MM.1S (cell line): ENCODE measurements around the gene MLLT10.

Source experiments
- DNase-seq: peaks from one replicate; pipeline ENCODE4 v3.0.0-alpha.2; 2015
- H2AFZ ChIP-seq: fragments of 300-600 bp; sonication (generic); 2 replicates; pipeline ENCODE4 v1.6.0; 2016; ENCODE audit warnings: antibody characterized with exemption, low read length
- H3F3A ChIP-seq: fragments of 300-600 bp; sonication (generic); 2 replicates; pipeline ENCODE4 v1.6.1; 2016; ENCODE audit warnings: mild to moderate bottlenecking, antibody characterized with exemption, low read length, moderate library complexity, mixed read lengths; ENCODE audit not compliant: insufficient read depth
- H3K27ac ChIP-seq: fragments of 300-600 bp; sonication (generic); 2 replicates; pipeline ENCODE4 v1.5.1; 2016; ENCODE audit warnings: mild to moderate bottlenecking, low read length
- H3K27me3 ChIP-seq: fragments of 300-600 bp; sonication (generic); replicated peaks from 2 replicates; pipeline ENCODE4 v1.6.0; 2016; ENCODE audit warnings: low read length; ENCODE audit not compliant: insufficient read depth
- H3K36me3 ChIP-seq: fragments of 300-600 bp; sonication (generic); replicated peaks from 2 replicates; pipeline ENCODE4 v1.6.1; 2016; ENCODE audit warnings: mild to moderate bottlenecking, low read length, mixed read lengths; ENCODE audit not compliant: insufficient read depth
- H3K4me1 ChIP-seq: fragments of 300-600 bp; sonication (generic); 2 replicates; pipeline ENCODE4 v1.6.1; 2016; ENCODE audit warnings: low read length, mixed read lengths
- H3K4me2 ChIP-seq: fragments of 300-600 bp; sonication (generic); 2 replicates; pipeline ENCODE4 v1.6.0; 2016; ENCODE audit warnings: low read depth, low read length
- H3K4me3 ChIP-seq: fragments of 300-600 bp; sonication (generic); 2 replicates; pipeline ENCODE4 v1.5.1; 2016; ENCODE audit warnings: low read length, mixed read lengths
- H3K79me2 ChIP-seq: fragments of 300-600 bp; sonication (generic); 2 replicates; pipeline ENCODE4 v1.6.1; 2016; ENCODE audit warnings: mixed run types, low read length, mixed read lengths
- H3K9ac ChIP-seq: fragments of 300-600 bp; sonication (generic); 2 replicates; pipeline ENCODE4 v1.6.1; 2016; ENCODE audit warnings: low read length, mixed read lengths
- H3K9me2 ChIP-seq: fragments of 300-600 bp; sonication (generic); replicated peaks from 2 replicates; pipeline ENCODE4 v1.6.1; 2016; ENCODE audit warnings: mild to moderate bottlenecking, low read length, mixed read lengths; ENCODE audit not compliant: insufficient read depth
- H3K9me3 ChIP-seq: fragments of 300-600 bp; sonication (generic); replicated peaks from 2 replicates; pipeline ENCODE4 v1.6.1; 2016; ENCODE audit warnings: mild to moderate bottlenecking, low read length, mixed read lengths; ENCODE audit not compliant: insufficient read depth
- H4K20me1 ChIP-seq: fragments of 300-600 bp; sonication (generic); 2 replicates; pipeline ENCODE4 v1.6.1; 2016; ENCODE audit warnings: mild to moderate bottlenecking, low read length, moderate library complexity, mixed read lengths; ENCODE audit not compliant: insufficient read depth
- CTCF ChIP-seq: fragments of 300-600 bp; sonication (generic); IDR thresholded peaks from 2 replicates; pipeline ENCODE4 v1.5.1; 2016; ENCODE audit warnings: antibody characterized with exemption, low read length, mixed read lengths
- EZH2 ChIP-seq: fragments of 300-600 bp; sonication (generic); optimal IDR thresholded peaks from 2 replicates; pipeline ENCODE3; 2017; ENCODE audit warnings: low read depth, mild to moderate bottlenecking, antibody characterized with exemption, low read length, mixed read lengths
- EZH2phosphoT487 ChIP-seq: fragments of 300-600 bp; sonication (generic); IDR thresholded peaks from 2 replicates; pipeline ENCODE4 v1.6.1; 2018; ENCODE audit warnings: antibody characterized with exemption, low read length

MLLT10 gene

DNA sequence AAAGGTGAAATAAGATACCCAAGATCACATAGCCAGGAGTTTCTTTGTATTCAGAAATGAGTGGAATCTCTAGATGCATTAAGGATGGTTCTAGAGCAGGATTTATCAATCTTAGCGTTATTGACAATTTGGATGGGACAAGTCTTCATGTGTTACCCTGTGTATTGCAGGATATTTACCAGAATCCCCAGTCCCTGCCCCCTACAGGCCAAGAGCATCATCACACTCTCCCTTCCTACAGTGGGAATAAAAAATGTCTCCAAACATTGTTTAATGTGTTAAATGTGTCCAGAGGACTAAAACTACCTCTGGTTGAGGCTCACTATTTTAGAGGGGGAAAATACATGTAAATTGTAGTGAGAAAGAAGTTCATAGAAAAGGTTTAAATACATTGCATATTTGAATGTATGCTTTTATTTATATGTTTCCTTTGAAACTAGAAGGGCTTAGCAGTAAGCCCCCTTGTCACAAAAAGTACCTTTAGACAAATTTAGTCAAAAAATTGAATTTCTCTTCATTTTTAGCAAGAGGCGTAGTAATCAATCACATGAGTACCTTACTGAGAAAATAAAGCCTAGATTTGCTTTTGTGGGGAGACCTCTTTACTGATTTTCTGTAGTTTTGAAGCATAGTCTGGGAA lies 141.2 kb downstream of the MLLT10 start:
- no peaks in the 10 kb centered on the region for H3K36me3 ChIP-seq

GRCh38 chr10:21677551-21677950 lies 143.5 kb downstream of the MLLT10 start:
- no peak overlapping the region for H3K4me3 ChIP-seq
- no peaks in the 10 kb centered on the region for H3K27me3 ChIP-seq
- peaks cover 4% of the 10 kb centered on the region; the same call in 1 of the 2 replicates for H3K79me2 ChIP-seq
- no peaks in the 10 kb centered on the region for H3F3A ChIP-seq
- no peak overlapping the region for H3K9ac ChIP-seq
- H3K4me1 ChIP-seq = no peaks in the 10 kb centered on the region
- DNase-seq = no peak
- H2AFZ ChIP-seq = no peak overlapping the region
- H3K9me2 ChIP-seq = no peaks in the 10 kb centered on the region
- no peaks in the 10 kb centered on the region for H3K9me3 ChIP-seq
- no peak overlapping the region for H3K4me2 ChIP-seq
- TF ChIP-seq EZH2 = no peak
- TF ChIP-seq CTCF = no peak
- no peak for TF ChIP-seq EZH2phosphoT487
- no peaks in the 10 kb centered on the region for H4K20me1 ChIP-seq
- H3K27ac ChIP-seq = no peak overlapping the region
- H3K36me3 ChIP-seq = no peaks in the 10 kb centered on the region

More for the DNA sequence above, 141.2 kb downstream of the MLLT10 start:
- Histone ChIP-seq H3K9ac (no peak overlapping the region), H3K4me3 (no peak overlapping the region), H3K9me3 (no peaks in the 10 kb centered on the region), H4K20me1 (no peaks in the 10 kb centered on the region), H3K9me2 (no peaks in the 10 kb centered on the region), H2AFZ (no peak overlapping the region), H3K27me3 (no peaks in the 10 kb centered on the region), H3F3A (no peaks in the 10 kb centered on the region), H3K79me2 (peaks cover 4% of the 10 kb centered on the region; the same call in 1 of the 2 replicates), H3K4me1 (no peaks in the 10 kb centered on the region), H3K27ac (no peak overlapping the region), H3K4me2 (no peak overlapping the region)
- peak; percentile 18 for DNase-seq
- TF ChIP-seq CTCF (peak; percentile 84), EZH2phosphoT487 (no peak)

- Histone ChIP-seq H3K9me3 (no peaks in the 10 kb centered on the region), H3K9me2 (no peaks in the 10 kb centered on the region), H3K4me2 (no peak overlapping the region), H3K27me3 (no peaks in the 10 kb centered on the region), H3K4me3 (no peak overlapping the region), H3K36me3 (no peaks in the 10 kb centered on the region), H3F3A (no peaks in the 10 kb centered on the region), H3K79me2 (no peaks in the 10 kb centered on the region), H4K20me1 (no peaks in the 10 kb centered on the region), H3K27ac (no peak overlapping the region), H3K9ac (no peak overlapping the region), H3K4me1 (no peaks in the 10 kb centered on the region), H2AFZ (no peak overlapping the region)
- no peak for DNase-seq
- no peak for TF ChIP-seq EZH2phosphoT487
- no peak for TF ChIP-seq CTCF
- no peak for TF ChIP-seq EZH2
Measured at GRCh38 chr10:21681156-21681555, 147.1 kb downstream of the MLLT10 start.
